K562 (cell line): ENCODE measurements around the gene C19orf67. TPM values are rescaled to one million over a fixed set of nuclear protein-coding genes. Genes with fewer than 3 reads are reported as not detected.

Source experiments
- ATAC-seq: fragments of 200-7000 bp; cut with Tn5 transposase; 3 replicates; pipeline ENCODE4 v1.9.1; 2020; ENCODE audit warnings: moderate library complexity
- BruUV-seq: library from RNA; stranded (reverse); fragments of 400-500 nt; replicated peaks from 2 replicates; lab custom pipeline; 2021; lab: Mats Ljungman, UMichigan
- CTCF ChIA-PET: fragments of 300-600 bp; formaldehyde crosslinking; extraction: SDS; loops from one replicate; lab custom pipeline; 2021; ENCODE audit warnings: low intra/inter-chr PET ratio; lab: Yijun Ruan, JAX
- POLR2A ChIA-PET: fragments of 300-600, 350-650 bp; sonication (Branson Sonifier 250); formaldehyde crosslinking; extraction: SDS; loops from one replicate; lab custom pipeline; 2021; ENCODE audit warnings: antibody characterized with exemption, inconsistent platforms; lab: Yijun Ruan, JAX
- DNase-seq, 4 experiments: peaks; one replicate each; pipeline versions ENCODE4 v3.0.0 to v3.0.0-alpha.2; 2011 to 2018; ENCODE audit warnings: low spot score in 3 of 4, mixed read lengths in 3 of 4; ENCODE audit errors: extremely low read depth in 1 of 4
- FAIRE-seq: peaks from 2 replicates; lab custom pipeline; 2011; peaks lifted over from hg19 to GRCh38; lab: Jason Lieb, UNC
- H2AFZ ChIP-seq: 2 replicates; pipeline ENCODE4 v1.6.0; 2011; ENCODE audit warnings: low read depth, low read length, control low read depth, inconsistent platforms
- H3K27ac ChIP-seq: fragments of 200-600 bp; 3 replicates; pipeline ENCODE4 v1.8.0; 2011; ENCODE audit warnings: low read depth, mild to moderate bottlenecking, control low read depth, inconsistent platforms, low read length, moderate library complexity, mixed read lengths; ENCODE audit errors: extremely low read depth
- H3K27me3 ChIP-seq, 2 experiments: fragments of 300-600 bp in 1 of 2; 2 replicates in 1 of 2; 3 replicates in 1 of 2; pipeline versions ENCODE4 v1.6.0 to v1.8.0; 2011; ENCODE audit warnings: inconsistent platforms in 2 of 2, low read length in 2 of 2, mild to moderate bottlenecking in 1 of 2, mixed read lengths in 1 of 2, moderate library complexity in 1 of 2; ENCODE audit not compliant: control insufficient read depth in 2 of 2, insufficient read depth in 2 of 2
- H3K36me3 ChIP-seq: fragments of 300-600 bp; 3 replicates; pipeline ENCODE4 v1.8.0; 2011; ENCODE audit warnings: mild to moderate bottlenecking, low read length, inconsistent platforms; ENCODE audit not compliant: control insufficient read depth, insufficient read depth
- H3K4me1 ChIP-seq, 2 experiments: fragments of 200-600 bp in 1 of 2; replicated peaks in 1 of 2; 2 replicates in 1 of 2; 3 replicates in 1 of 2; pipeline versions ENCODE4 v1.5.1 to v1.8.0; 2011; ENCODE audit warnings: inconsistent platforms in 2 of 2, low read length in 2 of 2, mild to moderate bottlenecking in 1 of 2, mixed read lengths in 1 of 2, moderate library complexity in 1 of 2; ENCODE audit not compliant: control insufficient read depth in 2 of 2, insufficient read depth in 2 of 2
- H3K4me2 ChIP-seq: 2 replicates; pipeline ENCODE4 v1.6.1; 2011; ENCODE audit warnings: low read length, control low read depth, inconsistent platforms, mixed read lengths; ENCODE audit not compliant: insufficient read depth
- H3K4me3 ChIP-seq: fragments of 200-600 bp; sonication (generic), shearing (Covaris generic); 2 replicates; pipeline ENCODE4 v1.5.1; 2016; ENCODE audit warnings: control low read depth, inconsistent platforms
- H3K79me2 ChIP-seq: fragments of 200-600 bp; 3 replicates; pipeline ENCODE4 v1.8.0; 2011; ENCODE audit warnings: low read length, inconsistent platforms; ENCODE audit not compliant: control insufficient read depth, insufficient read depth
- H3K9ac ChIP-seq, 2 experiments: 2 replicates each; pipeline versions ENCODE4 v1.6.0 to v1.6.1; 2011; ENCODE audit warnings: low read depth in 2 of 2, low read length in 2 of 2, control low read depth in 1 of 2, inconsistent platforms in 1 of 2, mild to moderate bottlenecking in 1 of 2, mixed read lengths in 1 of 2; ENCODE audit not compliant: insufficient read depth in 1 of 2
- H3K9me1 ChIP-seq: one replicate; pipeline ENCODE4 v1.6.0; 2011; ENCODE audit warnings: inconsistent platforms, mild to moderate bottlenecking, low read length, moderate library complexity; ENCODE audit not compliant: control insufficient read depth, insufficient read depth
- H3K9me3 ChIP-seq: replicated peaks from 2 replicates; pipeline ENCODE4 v1.5.1; 2011; ENCODE audit warnings: low read depth, low read length, inconsistent platforms; ENCODE audit not compliant: control insufficient read depth, insufficient read depth
- H4K20me1 ChIP-seq: replicated peaks from 2 replicates; pipeline ENCODE4 v1.6.1; 2011; ENCODE audit warnings: low read length, inconsistent platforms, mixed read lengths; ENCODE audit not compliant: control insufficient read depth, insufficient read depth
- BCOR ChIP-seq: fragments of 450-650 bp; IDR thresholded peaks from 2 replicates; pipeline ENCODE4 v1.6.1; 2016
- FOXM1 ChIP-seq, 2 experiments: fragments of 450-650 bp in 1 of 2; sonication (generic) in 1 of 2; formaldehyde crosslinking in 1 of 2; IDR thresholded peaks; 2 replicates each; pipeline versions ENCODE4 v1.6.1 to v1.9.0; 2017 to 2022; ENCODE audit warnings: low read depth in 2 of 2, mild to moderate bottlenecking in 2 of 2, missing genetic modification reagents in 1 of 2, moderate library complexity in 1 of 2
- HCFC1 ChIP-seq: IDR thresholded peaks from 2 replicates; pipeline ENCODE4 v1.6.1; 2012; ENCODE audit warnings: low read depth, low read length, improper control_type of control experiment
- HMGN3 ChIP-seq: IDR thresholded peaks from 2 replicates; pipeline ENCODE4 v1.6.1; 2011; ENCODE audit warnings: borderline replicate concordance, low read depth, mild to moderate bottlenecking, mixed read lengths, low read length; ENCODE audit not compliant: insufficient read length; ENCODE audit errors: extremely low read depth
- KDM1A ChIP-seq, 2 experiments: fragments of 450-650 bp; IDR thresholded peaks; 2 replicates each; pipeline ENCODE4 v1.6.1; 2016; ENCODE audit warnings: mild to moderate bottlenecking in 2 of 2
- MECOM ChIP-seq: fragments of 250-450 bp; sonication (Bioruptor Pico); IDR thresholded peaks from 2 replicates; pipeline ENCODE4 v1.8.0; 2022; ENCODE audit warnings: inconsistent platforms
- MYC ChIP-seq, 2 experiments: fragments of 250-450 bp in 1 of 2; sonication (Bioruptor Pico) in 1 of 2; IDR thresholded peaks; 2 replicates each; pipeline versions ENCODE4 v1.5.1 to v1.6.1; 2012 to 2021; ENCODE audit warnings: low read depth in 2 of 2, borderline replicate concordance in 1 of 2, improper control_type of control experiment in 1 of 2, low read length in 1 of 2, mild to moderate bottlenecking in 1 of 2, moderate library complexity in 1 of 2
- NCOR1 ChIP-seq: fragments of 450-650 bp; IDR thresholded peaks from 2 replicates; pipeline ENCODE4 v1.6.1; 2016; ENCODE audit warnings: mild to moderate bottlenecking, moderate library complexity
- PHB ChIP-seq: fragments of 250-450 bp; sonication (Bioruptor Pico); IDR thresholded peaks from 2 replicates; pipeline ENCODE4 v1.5.0; 2021
- RFX1 ChIP-seq: fragments of 450-650 bp; IDR thresholded peaks from 2 replicates; pipeline ENCODE4 v1.6.1; 2016; ENCODE audit warnings: mild to moderate bottlenecking, moderate library complexity
- SIX5 ChIP-seq, 2 experiments: IDR thresholded peaks; 2 replicates each; pipeline ENCODE4 v1.6.1; 2011; ENCODE audit warnings: low read length in 2 of 2, borderline replicate concordance in 1 of 2, low read depth in 1 of 2, mild to moderate bottlenecking in 1 of 2, moderate library complexity in 1 of 2; ENCODE audit not compliant: insufficient read depth in 1 of 2
- SMARCA5 ChIP-seq: fragments of 450-650 bp; IDR thresholded peaks from 2 replicates; pipeline ENCODE4 v1.6.1; 2016
- WHSC1 ChIP-seq: IDR thresholded peaks from one replicate; pipeline ENCODE4 v1.6.1; 2012; ENCODE audit warnings: low read length, control low read depth, inconsistent platforms
- ZNF239 ChIP-seq: fragments of 250-450 bp; sonication (Bioruptor Pico); IDR thresholded peaks from 2 replicates; pipeline ENCODE4 v1.4.0; 2020; ENCODE audit warnings: mild to moderate bottlenecking
- ZNF740 ChIP-seq, 3 experiments: fragments of 200-800 bp in 1 of 3; sonication (Bioruptor generic) in 1 of 3; sonication (generic) in 1 of 3; formaldehyde crosslinking in 1 of 3; IDR thresholded peaks; 2 replicates each; pipeline versions ENCODE4 v1.6.1 to v1.8.0; 2016 to 2022; ENCODE audit warnings: mild to moderate bottlenecking in 2 of 3, missing compliant biosample characterization in 2 of 3, missing genetic modification characterization in 2 of 3, missing genetic modification reagents in 1 of 3
- WGBS: fragments of 100-300 bp; shearing (Covaris generic); methylation state at CpG from one replicate; pipeline ENCODE4 v1.1.6; 2016; ENCODE audit warnings: low coverage, mixed read lengths; ENCODE audit not compliant: insufficient coverage; ENCODE audit errors: missing lambda C conversion rate; 5-methylcytosine and 5-hydroxymethylcytosine counted together
- in situ Hi-C: fragments of 300-500 bp; cut with MboI; formaldehyde crosslinking; loops from 4 replicates; pipeline ENCODE4 v1.15.0; 2018; ENCODE audit warnings: inconsistent platforms, mixed read lengths
- intact Hi-C: fragments of 100-400 bp; cut with micrococcal nuclease; formaldehyde crosslinking; loops from 2 replicates; pipeline ENCODE4 v1.14.2; 2022
- polyA plus RNA-seq, 8 experiments: library from polyadenylated mRNA; depleted of rRNA in 4 of 8; stranded (reverse) in 5 of 8; unstranded in 3 of 8; fragments of >200 nt; fragmentation: Nextera tagmentation in 2 of 8; fragmentation: Illumina TruSeq in 1 of 8; extraction: Ambion mirVana in 2 of 8; extraction: Trizol in 1 of 8; gene quantifications; 2 replicates each; pipeline versions ENCODE4 v1.2.1 to v1.2.3, GENCODE V29; 2011 to 2014; ENCODE audit warnings: inconsistent platforms in 1 of 8, missing spikeins in 1 of 8
- total RNA-seq, 7 experiments: library from RNA; depleted of rRNA in 6 of 7; stranded (reverse); fragments of >200 nt in 6 of 7; fragmentation: Illumina TruSeq in 2 of 7; extraction: Trizol in 2 of 7; gene quantifications; 2 replicates each; pipeline versions ENCODE4 v1.2.1 to v1.2.3, GENCODE V29; 2011 to 2021; ENCODE audit warnings: low replicate concordance in 1 of 7
- TF ChIP-seq, protein P1 (sequence below): fragments of 450-650 bp; IDR thresholded peaks from 2 replicates; pipeline ENCODE4 v1.6.1; 2014; ENCODE audit warnings: low read depth, mild to moderate bottlenecking, moderate library complexity, borderline replicate concordance

C19orf67 gene
- total and polyA plus RNA-seq, 9 of the 15 experiments (the other 6 are each of a cell fraction or from before 2014, with no cell fraction given), result 0.29 to 1.8 (median 0.51) TPM; not detected in 3

DNA sequence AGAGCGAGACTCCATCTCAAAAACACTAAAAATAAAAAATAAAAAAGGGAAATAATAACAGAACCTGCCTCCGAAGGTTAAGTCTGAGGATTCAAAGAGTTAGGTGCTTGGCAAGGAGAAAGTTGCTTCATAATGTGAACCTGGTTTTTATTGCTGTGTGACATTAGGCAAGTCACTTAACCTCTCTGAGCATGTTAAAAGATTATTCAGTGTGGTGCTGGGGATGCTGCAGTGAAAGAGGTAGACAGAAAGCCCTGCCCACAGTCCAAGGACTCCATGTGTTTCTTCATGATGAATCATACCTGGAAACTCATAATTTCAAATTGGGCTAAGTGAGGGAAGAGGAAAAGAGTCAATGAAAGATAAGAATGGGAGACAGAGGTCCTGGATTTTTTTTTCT lies 51.6 kb downstream of the C19orf67 start (continued):
- TF ChIP-seq WHSC1 (no peak), RFX1 (no peak), SIX5 (IDR thresholded peaks at IDR 0.05; ENCODE audit: borderline replicate concordance in 1 of 2, insufficient read depth in 1 of 2, low read depth in 1 of 2, low read length in 2 of 2) (no peak), PHB (CRISPR knock-in tag) (no peak), SMARCA5 (peak; percentile 95), NCOR1 (no peak), KDM1A (IDR thresholded peaks at IDR 0.05) (peak; percentile 89 to 94), ZNF239 (CRISPR knock-in tag) (no peak)

- FAIRE-seq, result peak; percentile 69
- DNase-seq, result peak; percentile 79 to 88 (median 82)
- no peaks in the 10 kb centered on the region for H3K9me1 ChIP-seq
- no peaks in the 10 kb centered on the region for H3K27me3 ChIP-seq
- H3K27ac ChIP-seq, result peak within 1 kb of the TSS; percentile 81
- ChIA-PET POLR2A (interaction anchor here (0.6 to 2.2 kb wide), 9 partner anchors 10 to 374 kb away, joined by 3 to 21 read pairs (median 4); partner anchors contain the start of gene RFX1), CTCF (interaction anchor here (1.4 to 2.2 kb wide), 2 partner anchors 151 to 152 kb away, joined by 6 read pairs; no protein-coding TSS in a partner anchor)
- H3K36me3 ChIP-seq, result no peaks in the 10 kb centered on the region
- H2AFZ ChIP-seq, result peak within 1 kb of the TSS; percentile 98
- in situ Hi-C loops (no loop called here), intact Hi-C loops (loop anchor here (1.0 to 10.0 kb wide), 2 partner anchors 77 to 152 kb away; partner anchors contain the start of gene DCAF15)
- H3K4me2 ChIP-seq, result peak within 1 kb of the TSS; percentile 82
- peak; percentile 83 for ATAC-seq
- H3K9ac ChIP-seq, result peak within 1 kb of the TSS; percentile 91 to 99
- H4K20me1 ChIP-seq, result no peaks in the 10 kb centered on the region
- H3K4me3 ChIP-seq, result peak within 1 kb of the TSS; percentile 56
- H3K79me2 ChIP-seq, result peaks cover 7% of the 10 kb centered on the region; the same call in 1 of the 3 replicates
- H3K4me1 ChIP-seq, result peaks cover 20 to 47% of the 10 kb centered on the region in 2 experiments; a peak in 4 of 5 replicates
- BruUV-seq, result TSS peak; percentile 60
- WGBS, result 1% methylated on average over 45 of the region's 63 CpGs
- no peaks in the 10 kb centered on the region for H3K9me3 ChIP-seq
- peak; percentile 98 for TF ChIP-seq ZNF740 (CRISPR knock-in tag; IDR thresholded peaks at IDR 0.05)
- peak in 1 of 2 experiments; percentile 92; a peak in 2 of 4 replicates for TF ChIP-seq ZNF740 (tag; IDR thresholded peaks at IDR 0.05)
- TF ChIP-seq BCOR, result peak; percentile 34; the same call in 1 of the 2 replicates
- TF ChIP-seq, protein P1, sequence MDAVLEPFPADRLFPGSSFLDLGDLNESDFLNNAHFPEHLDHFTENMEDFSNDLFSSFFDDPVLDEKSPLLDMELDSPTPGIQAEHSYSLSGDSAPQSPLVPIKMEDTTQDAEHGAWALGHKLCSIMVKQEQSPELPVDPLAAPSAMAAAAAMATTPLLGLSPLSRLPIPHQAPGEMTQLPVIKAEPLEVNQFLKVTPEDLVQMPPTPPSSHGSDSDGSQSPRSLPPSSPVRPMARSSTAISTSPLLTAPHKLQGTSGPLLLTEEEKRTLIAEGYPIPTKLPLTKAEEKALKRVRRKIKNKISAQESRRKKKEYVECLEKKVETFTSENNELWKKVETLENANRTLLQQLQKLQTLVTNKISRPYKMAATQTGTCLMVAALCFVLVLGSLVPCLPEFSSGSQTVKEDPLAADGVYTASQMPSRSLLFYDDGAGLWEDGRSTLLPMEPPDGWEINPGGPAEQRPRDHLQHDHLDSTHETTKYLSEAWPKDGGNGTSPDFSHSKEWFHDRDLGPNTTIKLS, result 0 out of 2 replicates have a peak, but pooled peaks have one; percentile 47
- TF ChIP-seq MYC (IDR thresholded peaks at IDR 0.05; ENCODE audit: low read depth, low read length), result peak; percentile 67
- TF ChIP-seq MYC (CRISPR knock-in tag; IDR thresholded peaks at IDR 0.05; ENCODE audit: borderline replicate concordance, low read depth), result no peak
- TF ChIP-seq MECOM (CRISPR knock-in tag), result no peak
- TF ChIP-seq FOXM1 (IDR thresholded peaks at IDR 0.05; ENCODE audit: low read depth), result no peak
- peak; percentile 64 for TF ChIP-seq FOXM1 (CRISPR knock-in tag; IDR thresholded peaks at IDR 0.05; ENCODE audit: low read depth)
- peak; percentile 21 for TF ChIP-seq HMGN3
- TF ChIP-seq HCFC1, result peak; percentile 6; the same call in 1 of the 2 replicates
These were observed 53.7 kb downstream of the C19orf67 start, which contains the start of gene IL27RA for GRCh38 chr19:14031719-14032480. IL27RA (plus strand) TSS chr19:14031762; CDS start chr19:14031873, 111 bp downstream.
